SK-N-MC (cell line): ENCODE results near the gene TMEM238L.

ENCODE experiments used
- EZH2 ChIP-seq: fragments of 200-600 bp; sonication (generic); IDR thresholded peaks from one replicate; pipeline ENCODE4 v1.6.1; 2017; ENCODE audit warnings: antibody characterized with exemption
- POLR2AphosphoS5 ChIP-seq: IDR thresholded peaks from 2 replicates; pipeline ENCODE4 v1.6.1; 2012; ENCODE audit warnings: mild to moderate bottlenecking, low read depth, low read length, borderline replicate concordance

- TF ChIP-seq POLR2AphosphoS5 (no peak), EZH2 (no peak)
Measured at GRCh38 chr17:10755592-10756127, 48.2 kb downstream of the TMEM238L start.
